Right atrium auricular region (tissue), 2 donors: ENCODE results near the gene MTMR12. TPM values are rescaled to one million over a fixed set of nuclear protein-coding genes. Genes with fewer than 3 reads are reported as not detected.

Source experiments
- DNase-seq: peaks from one replicate; pipeline ENCODE4 v3.0.0-alpha.2; 2019; ENCODE audit warnings: low spot score
- H3K27ac ChIP-seq, 2 donors: fragments of 200-600 bp; sonication (generic); 1 replicate in 1 of 2; 2 replicates in 1 of 2; pipeline ENCODE4 v1.5.1; 2016 to 2019
- H3K27me3 ChIP-seq, 2 donors: fragments of 200-600 bp; sonication (generic); one replicate each; pipeline versions ENCODE4 v1.5.1 to v1.6.0; 2017 to 2019
- H3K36me3 ChIP-seq: fragments of 200-600 bp; sonication (generic); one replicate; pipeline ENCODE4 v1.5.1; 2016
- H3K4me1 ChIP-seq, 2 donors: fragments of 200-600 bp; sonication (generic); one replicate each; pipeline versions ENCODE4 v1.5.1 to v1.6.0; 2017 to 2019
- H3K4me3 ChIP-seq, 2 donors: fragments of 200-600 bp; sonication (generic); 1 replicate in 1 of 2; 2 replicates in 1 of 2; pipeline ENCODE4 v1.5.1; 2017 to 2019; ENCODE audit warnings: mild to moderate bottlenecking in 1 of 2, moderate library complexity in 1 of 2
- H3K9me3 ChIP-seq, 2 donors: fragments of 200-600 bp; sonication (generic); one replicate each; pipeline ENCODE4 v1.5.1; 2019
- total RNA-seq, 2 donors: library from RNA; depleted of rRNA; stranded (reverse); fragments of >200 nt; gene quantifications; one replicate each; pipeline ENCODE4 v1.1.0, GENCODE V29; 2016
- TF ChIP-seq, protein P1 (sequence below), 2 donors: fragments of 200-600 bp; sonication (generic); IDR thresholded peaks; one replicate each; pipeline ENCODE4 v1.5.1; 2019; ENCODE audit warnings: antibody characterized with exemption in 2 of 2

Gene MTMR12
- total RNA-seq, 2 donors from 2014 or later, result 12.6 to 25.5 TPM

DNA sequence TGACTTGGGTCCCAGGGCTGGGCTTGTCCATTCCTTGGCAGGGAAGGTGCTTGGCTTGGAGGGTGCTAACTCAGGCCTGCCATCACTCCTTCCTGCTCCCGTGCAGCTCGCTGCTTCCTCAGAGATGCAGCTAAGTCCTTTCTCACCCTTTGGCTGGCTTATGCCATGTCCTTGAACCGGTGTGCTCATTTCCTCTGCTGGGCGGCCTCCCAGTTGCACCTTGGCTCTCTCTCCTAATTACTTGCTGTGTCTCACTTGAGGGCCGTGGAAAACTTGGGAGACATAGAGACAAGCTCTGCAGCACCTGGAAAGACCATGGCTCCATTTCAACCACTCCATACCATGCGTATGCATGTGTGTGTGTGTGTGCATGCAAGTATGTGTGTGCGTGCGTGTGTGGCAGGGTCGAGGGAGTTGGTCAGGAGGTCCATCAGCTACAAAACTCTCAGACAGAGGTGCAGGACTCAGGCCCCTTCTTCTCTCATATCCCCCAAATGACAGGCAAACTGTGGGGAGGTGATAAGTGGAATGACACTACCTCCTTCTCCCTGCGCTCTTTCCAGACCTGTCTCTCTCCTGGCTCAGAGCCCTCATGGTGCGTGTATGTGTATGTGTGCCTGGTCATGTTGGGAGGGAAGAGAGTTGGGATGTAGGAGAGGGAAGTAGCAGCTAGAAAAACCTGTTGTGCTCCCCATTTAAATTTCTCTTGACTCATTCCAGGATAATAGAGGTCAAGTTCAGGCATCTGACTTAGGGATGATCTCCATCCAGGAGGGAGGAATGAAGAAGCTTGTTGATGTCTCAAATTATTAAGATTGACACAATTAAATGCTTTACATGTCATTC lies 17.6 kb upstream of the MTMR12 start:
- H3K9me3 ChIP-seq, result no peaks in the 10 kb centered on the region
- TF ChIP-seq, protein P1, sequence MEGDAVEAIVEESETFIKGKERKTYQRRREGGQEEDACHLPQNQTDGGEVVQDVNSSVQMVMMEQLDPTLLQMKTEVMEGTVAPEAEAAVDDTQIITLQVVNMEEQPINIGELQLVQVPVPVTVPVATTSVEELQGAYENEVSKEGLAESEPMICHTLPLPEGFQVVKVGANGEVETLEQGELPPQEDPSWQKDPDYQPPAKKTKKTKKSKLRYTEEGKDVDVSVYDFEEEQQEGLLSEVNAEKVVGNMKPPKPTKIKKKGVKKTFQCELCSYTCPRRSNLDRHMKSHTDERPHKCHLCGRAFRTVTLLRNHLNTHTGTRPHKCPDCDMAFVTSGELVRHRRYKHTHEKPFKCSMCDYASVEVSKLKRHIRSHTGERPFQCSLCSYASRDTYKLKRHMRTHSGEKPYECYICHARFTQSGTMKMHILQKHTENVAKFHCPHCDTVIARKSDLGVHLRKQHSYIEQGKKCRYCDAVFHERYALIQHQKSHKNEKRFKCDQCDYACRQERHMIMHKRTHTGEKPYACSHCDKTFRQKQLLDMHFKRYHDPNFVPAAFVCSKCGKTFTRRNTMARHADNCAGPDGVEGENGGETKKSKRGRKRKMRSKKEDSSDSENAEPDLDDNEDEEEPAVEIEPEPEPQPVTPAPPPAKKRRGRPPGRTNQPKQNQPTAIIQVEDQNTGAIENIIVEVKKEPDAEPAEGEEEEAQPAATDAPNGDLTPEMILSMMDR (IDR thresholded peaks at IDR 0.05), result no peak
- H3K27me3 ChIP-seq, result no peaks in the 10 kb centered on the region
- H3K36me3 ChIP-seq, result no peaks in the 10 kb centered on the region
- no peak overlapping the region for H3K27ac ChIP-seq
- DNase-seq, result no peak
- H3K4me3 ChIP-seq, result no peak overlapping the region
- peaks cover 0 to 6% of the 10 kb centered on the region in 2 donors for H3K4me1 ChIP-seq

DNA sequence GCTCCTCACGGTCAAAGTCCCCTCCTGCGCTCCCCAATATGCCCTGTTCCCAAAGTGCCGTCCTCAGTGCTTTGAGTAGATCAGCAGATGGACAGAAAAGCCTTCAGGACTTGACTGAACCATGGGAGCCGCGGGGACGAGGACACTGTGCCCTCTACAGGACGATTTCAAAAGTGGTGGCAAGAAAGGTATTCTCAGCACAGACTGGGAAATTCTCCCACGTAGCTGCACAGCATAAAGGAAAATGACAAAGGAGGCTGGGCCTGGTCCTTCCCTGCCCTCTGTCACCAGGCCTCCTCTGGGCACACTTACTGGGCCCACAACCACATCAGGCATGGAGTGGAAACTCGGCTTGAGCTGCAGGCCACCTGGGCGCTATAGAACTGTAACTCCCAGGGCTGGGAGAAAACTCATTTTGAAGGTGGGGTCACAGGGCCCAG lies 16.7 kb upstream of the MTMR12 start:
- TF ChIP-seq, protein P1 (IDR thresholded peaks at IDR 0.05), result peak; percentile 52 to 80
- no peaks in the 10 kb centered on the region for H3K36me3 ChIP-seq
- peaks cover 0 to 6% of the 10 kb centered on the region in 2 donors for H3K4me1 ChIP-seq
- no peaks in the 10 kb centered on the region for H3K27me3 ChIP-seq
- no peak overlapping the region for H3K4me3 ChIP-seq
- H3K27ac ChIP-seq, result no peak overlapping the region
- peak; percentile 81 for DNase-seq
- no peaks in the 10 kb centered on the region for H3K9me3 ChIP-seq

DNA sequence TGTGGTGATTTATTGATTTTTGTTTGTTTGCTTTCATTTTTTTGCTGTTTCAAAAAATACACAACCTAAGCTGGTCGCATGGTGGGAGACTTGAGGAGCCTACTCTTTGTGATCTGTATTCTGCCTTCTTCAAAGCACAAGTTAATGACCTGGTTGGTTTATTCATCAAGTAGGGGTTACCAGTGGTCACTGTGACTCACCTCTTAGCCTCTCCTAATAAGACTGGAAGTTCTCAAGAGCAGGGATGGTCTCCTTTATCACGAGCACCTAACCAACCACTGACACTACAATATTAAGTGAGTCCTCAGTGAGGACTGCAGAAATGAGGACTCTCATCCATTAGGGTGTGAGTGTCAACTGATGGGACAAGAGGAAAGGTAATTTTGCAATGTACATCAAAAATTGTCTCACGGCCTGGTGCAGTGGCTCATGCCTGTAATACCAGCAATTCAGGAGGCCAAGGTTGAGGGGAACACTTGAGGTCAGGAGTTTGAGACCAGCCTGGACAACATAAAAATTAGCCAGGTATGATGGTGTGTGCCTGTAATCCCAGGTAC lies 13.6 kb upstream of the MTMR12 start:
- Histone ChIP-seq H3K36me3 (no peaks in the 10 kb centered on the region), H3K27me3 (no peaks in the 10 kb centered on the region), H3K9me3 (no peaks in the 10 kb centered on the region), H3K4me1 (peaks cover 0 to 6% of the 10 kb centered on the region in 2 donors), H3K4me3 (no peak overlapping the region), H3K27ac (no peak overlapping the region)
- TF ChIP-seq, protein P1 (IDR thresholded peaks at IDR 0.05), result no peak
- no peak for DNase-seq

DNA sequence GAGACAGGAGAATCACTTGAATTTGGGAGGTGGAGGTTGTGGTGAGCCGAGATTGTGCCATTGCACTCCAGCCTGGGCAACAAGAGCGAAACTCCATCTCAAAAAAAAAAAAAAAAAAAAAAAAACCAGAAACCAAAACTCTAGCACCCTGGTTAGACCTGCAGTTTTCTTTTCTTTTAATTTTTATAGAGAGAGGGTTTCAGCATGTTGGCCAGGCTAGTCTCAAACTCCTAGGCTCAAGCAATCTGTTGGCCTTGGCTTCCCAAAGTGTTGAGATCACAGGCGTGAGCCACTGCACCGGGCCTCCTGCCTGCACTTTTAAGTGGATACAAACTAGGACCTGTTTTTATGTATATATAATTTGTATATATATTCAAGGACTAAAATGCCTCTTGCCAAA lies 12.9 kb upstream of the MTMR12 start:
- Histone ChIP-seq H3K4me1 (peaks cover 0 to 6% of the 10 kb centered on the region in 2 donors), H3K4me3 (no peak overlapping the region), H3K36me3 (no peaks in the 10 kb centered on the region), H3K27me3 (no peaks in the 10 kb centered on the region), H3K9me3 (no peaks in the 10 kb centered on the region), H3K27ac (no peak overlapping the region)
- DNase-seq, result no peak
- TF ChIP-seq, protein P1 (IDR thresholded peaks at IDR 0.05), result no peak

DNA sequence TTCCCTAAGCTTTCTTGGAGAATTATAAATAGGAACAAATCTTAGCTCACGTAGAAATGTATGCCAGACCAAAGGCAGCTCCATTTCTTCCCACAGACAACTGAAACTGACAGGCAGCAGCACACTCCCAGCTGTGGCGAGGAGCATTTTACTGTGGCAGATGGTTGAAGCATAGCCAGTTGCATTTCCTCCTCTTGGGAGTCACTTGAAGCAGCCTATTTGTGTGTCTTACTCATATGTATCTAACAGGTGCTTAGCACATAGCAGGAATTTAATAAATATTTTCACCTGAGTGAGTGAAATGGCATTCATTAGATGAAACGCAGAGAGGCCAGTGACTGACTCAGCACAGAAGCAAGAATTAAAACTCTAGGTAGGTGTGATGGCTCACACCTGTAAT lies 12.3 kb upstream of the MTMR12 start:
- Histone ChIP-seq H3K27ac (no peak overlapping the region), H3K4me3 (no peak overlapping the region)
- TF ChIP-seq, protein P1 (IDR thresholded peaks at IDR 0.05), result no peak

More for the DNA sequence above, 12.3 kb upstream of the MTMR12 start:
- DNase-seq, result no peak
- no peaks in the 10 kb centered on the region for H3K9me3 ChIP-seq
- no peaks in the 10 kb centered on the region for H3K27me3 ChIP-seq
- no peaks in the 10 kb centered on the region for H3K36me3 ChIP-seq
- peaks cover 0 to 6% of the 10 kb centered on the region in 2 donors for H3K4me1 ChIP-seq
